Heart left ventricle (tissue), 13 donors: ENCODE data around the gene RABGGTA.

Experiments used
- POLR2A ChIP-seq, 2 donors: fragments of 450-650 bp; IDR thresholded peaks; one replicate each; pipeline ENCODE4 v1.6.1; 2017; ENCODE audit warnings: antibody characterized with exemption in 2 of 2, mild to moderate bottlenecking in 2 of 2, moderate library complexity in 2 of 2
- TF ChIP-seq, protein P1 (sequence below), 12 donors: fragments of 200-600 bp; sonication (generic) in 4 of 12; IDR thresholded peaks; one replicate each; pipeline versions ENCODE4 v1.5.0 to v1.8.0; 2018 to 2022; ENCODE audit warnings: antibody characterized with exemption in 12 of 12, mild to moderate bottlenecking in 5 of 12
- donor health status: ischemic (EF 13 %, LVEDD 7.1; RV severe dilation, severe dysfunction).
- donor health status: DM: no; HTN: yes; CAD: no.
- donor health status: DM: no; HTN: no; CAD: no.
- donor health status: ischemic (EF 25% LVEDD 6.9; RV normal size, moderate dysfunction).
- donor health status: ischemic (EF 25% LVEDD 5.7; RV mildly dilated, moderate dysfunction).
- donor health status: ischemic (EF 35%, LVEDD 5.7; RV mildly dilated, moderate dysfunction).
- donor health status: nonischemic (EF 11% LVEDD 7.7; RV severe dilation, severe dysfunction).
- donor health status: DM: yes; HTN: yes; CAD: no.
- donor health status: PGD.
- donor health status: ischemic (EF 29% LVEDD 5.4; RV normal size, mild dysfunction).
- donor health status: nonischemic (EF 23%, LVEDD 6.1; RV moderate dilation, normal function).

DNA sequence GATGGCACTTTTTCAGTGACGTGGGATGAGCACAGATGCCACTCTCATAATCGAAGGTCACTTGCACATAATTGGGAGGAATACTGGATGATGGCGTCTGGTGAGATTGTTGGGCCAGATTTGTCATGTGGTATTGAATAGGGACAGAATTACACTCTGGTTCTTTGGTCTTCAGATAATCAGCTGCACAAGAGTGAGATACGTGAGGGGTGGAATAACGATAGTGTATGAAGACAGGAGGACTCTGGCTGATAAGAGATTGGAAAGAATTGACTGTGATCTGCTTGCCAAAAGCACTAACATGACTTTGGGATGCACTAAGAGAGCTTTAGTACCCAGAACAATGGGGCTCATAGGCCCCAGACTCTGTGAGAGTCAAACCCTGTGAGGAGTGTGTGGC is 7.0 kb upstream of the RABGGTA start:
- TF ChIP-seq, protein P1, sequence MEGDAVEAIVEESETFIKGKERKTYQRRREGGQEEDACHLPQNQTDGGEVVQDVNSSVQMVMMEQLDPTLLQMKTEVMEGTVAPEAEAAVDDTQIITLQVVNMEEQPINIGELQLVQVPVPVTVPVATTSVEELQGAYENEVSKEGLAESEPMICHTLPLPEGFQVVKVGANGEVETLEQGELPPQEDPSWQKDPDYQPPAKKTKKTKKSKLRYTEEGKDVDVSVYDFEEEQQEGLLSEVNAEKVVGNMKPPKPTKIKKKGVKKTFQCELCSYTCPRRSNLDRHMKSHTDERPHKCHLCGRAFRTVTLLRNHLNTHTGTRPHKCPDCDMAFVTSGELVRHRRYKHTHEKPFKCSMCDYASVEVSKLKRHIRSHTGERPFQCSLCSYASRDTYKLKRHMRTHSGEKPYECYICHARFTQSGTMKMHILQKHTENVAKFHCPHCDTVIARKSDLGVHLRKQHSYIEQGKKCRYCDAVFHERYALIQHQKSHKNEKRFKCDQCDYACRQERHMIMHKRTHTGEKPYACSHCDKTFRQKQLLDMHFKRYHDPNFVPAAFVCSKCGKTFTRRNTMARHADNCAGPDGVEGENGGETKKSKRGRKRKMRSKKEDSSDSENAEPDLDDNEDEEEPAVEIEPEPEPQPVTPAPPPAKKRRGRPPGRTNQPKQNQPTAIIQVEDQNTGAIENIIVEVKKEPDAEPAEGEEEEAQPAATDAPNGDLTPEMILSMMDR (IDR thresholded peaks at IDR 0.05), result no peak
- no peak for TF ChIP-seq POLR2A (IDR thresholded peaks at IDR 0.05)
